GM21529 (cell line): ENCODE data around the gene TMEM250.

Experiments used
- ATAC-seq: cut with Tn5 transposase; IDR thresholded peaks from one replicate; pipeline ENCODE4 v1.9.1; 2021; ENCODE audit not compliant: unreplicated experiment

Gene TMEM250

GRCh38 chr9:136133191-136133958, 14.7 kb upstream of the TMEM250 start:
- no peak for ATAC-seq

GRCh38 chr9:136132512-136133050, 13.9 kb upstream of the TMEM250 start:
- ATAC-seq: no peak

GRCh38 chr9:136131629-136132511, 13.2 kb upstream of the TMEM250 start:
- ATAC-seq: no peak

- ATAC-seq: no peak
Observed at GRCh38 chr9:136129176-136129575, 10.5 kb upstream of the TMEM250 start.

GRCh38 chr9:136128436-136128835, 9.8 kb upstream of the TMEM250 start:
- ATAC-seq: no peak

- no peak for ATAC-seq
Observed at GRCh38 chr9:136127313-136127712, 8.6 kb upstream of the TMEM250 start.

- no peak for ATAC-seq
Observed at GRCh38 chr9:136124976-136125692, 6.5 kb upstream of the TMEM250 start.

GRCh38 chr9:136122425-136123383, 4.0 kb upstream of the TMEM250 start:
- ATAC-seq: no peak

GRCh38 chr9:136121801-136122200, 3.1 kb upstream of the TMEM250 start:
- no peak for ATAC-seq

- no peak for ATAC-seq
Observed at GRCh38 chr9:136120438-136120844, 1.8 kb upstream of the TMEM250 start.

- no peak for ATAC-seq
Observed at GRCh38 chr9:136119883-136120393, 1.3 kb upstream of the TMEM250 start.

- ATAC-seq: peak; percentile 1
Observed at GRCh38 chr9:136119061-136119882, 597 bp upstream of the TMEM250 start.

- ATAC-seq: peak; percentile 10
Observed at GRCh38 chr9:136117916-136118319, 757 bp downstream of the TMEM250 start.

- no peak for ATAC-seq
Observed at GRCh38 chr9:136117291-136117915, 1.3 kb downstream of the TMEM250 start.

- ATAC-seq: no peak
Observed at GRCh38 chr9:136116360-136117098, 2.1 kb downstream of the TMEM250 start.

GRCh38 chr9:136115641-136116359, 2.9 kb downstream of the TMEM250 start:
- ATAC-seq: no peak

- no peak for ATAC-seq
Observed at GRCh38 chr9:136115206-136115605, 3.5 kb downstream of the TMEM250 start.
